Smooth muscle cell of the brain vasculature (primary cell): ENCODE measurements around the gene MYOF.
"Not testable (repeated sequence)": the region's sequence is repeated elsewhere in the genome, so short reads cannot be mapped to it uniquely, and the experiment has no call there.

Experiments used
- DNase-seq: peaks from one replicate; pipeline ENCODE4 v3.0.0-alpha.2; 2012; ENCODE audit warnings: low read depth, low spot score

MYOF gene

GRCh38 chr10:93386631-93387369, 95.3 kb downstream of the MYOF start:
- no peak for DNase-seq

- DNase-seq: no peak
These were observed 96.8 kb downstream of the MYOF start for GRCh38 chr10:93385345-93385744.

GRCh38 chr10:93384006-93384405, 98.1 kb downstream of the MYOF start:
- no peak for DNase-seq

- peak; percentile 46 for DNase-seq
These were observed 98.6 kb downstream of the MYOF start for GRCh38 chr10:93383562-93383981.

- DNase-seq: peak; percentile 62
These were observed 102.2 kb downstream of the MYOF start for GRCh38 chr10:93379731-93380575.

- no peak for DNase-seq
These were observed 103.0 kb downstream of the MYOF start for GRCh38 chr10:93378997-93379730.

- no peak for DNase-seq
These were observed 104.1 kb downstream of the MYOF start for GRCh38 chr10:93378039-93378438.

- DNase-seq: peak; percentile 80
These were observed 105.5 kb downstream of the MYOF start for GRCh38 chr10:93376372-93377293.

GRCh38 chr10:93370961-93371360, 111.2 kb downstream of the MYOF start:
- no peak for DNase-seq

- DNase-seq: no peak
These were observed 112.5 kb downstream of the MYOF start for GRCh38 chr10:93369588-93370164.

- DNase-seq: no peak
These were observed 113.9 kb downstream of the MYOF start for GRCh38 chr10:93368210-93368609.

- no peak for DNase-seq
These were observed 114.5 kb downstream of the MYOF start for GRCh38 chr10:93367664-93368063.

GRCh38 chr10:93364966-93365365, 117.2 kb downstream of the MYOF start:
- no peak for DNase-seq

GRCh38 chr10:93363891-93364648, 118.1 kb downstream of the MYOF start:
- DNase-seq: no peak

- not testable (repeated sequence) for DNase-seq
These were observed 123.7 kb downstream of the MYOF start for GRCh38 chr10:93358398-93358797.

GRCh38 chr10:93357680-93358079, 124.5 kb downstream of the MYOF start:
- DNase-seq: no peak

- no peak for DNase-seq
These were observed 125.6 kb downstream of the MYOF start for GRCh38 chr10:93356516-93356915.

GRCh38 chr10:93352638-93353383, 129.3 kb downstream of the MYOF start:
- peak; percentile 31 for DNase-seq

GRCh38 chr10:93346694-93347093, 135.4 kb downstream of the MYOF start:
- no peak for DNase-seq
